KOPT-K1 (cell line): ENCODE results near the gene HAPLN2.

Experiments
- H3K27ac ChIP-seq: fragments of 200-600 bp; sonication (generic); 2 replicates; pipeline ENCODE4 v1.5.1; 2016; ENCODE audit warnings: antibody characterized with exemption, mild to moderate bottlenecking, low read depth, low read length; ENCODE audit not compliant: poor library complexity, severe bottlenecking
- H3K36me3 ChIP-seq: fragments of 200-600 bp; sonication (generic); 2 replicates; pipeline ENCODE4 v1.5.1; 2017; ENCODE audit warnings: antibody characterized with exemption, mild to moderate bottlenecking, low read length, moderate library complexity; ENCODE audit not compliant: insufficient read depth
- H3K9me3 ChIP-seq: fragments of 200-600 bp; sonication (generic); 2 replicates; pipeline ENCODE4 v1.5.1; 2017; ENCODE audit warnings: antibody characterized with exemption, low read length, mild to moderate bottlenecking; ENCODE audit not compliant: insufficient read depth, poor library complexity, severe bottlenecking

The HAPLN2 gene

DNA sequence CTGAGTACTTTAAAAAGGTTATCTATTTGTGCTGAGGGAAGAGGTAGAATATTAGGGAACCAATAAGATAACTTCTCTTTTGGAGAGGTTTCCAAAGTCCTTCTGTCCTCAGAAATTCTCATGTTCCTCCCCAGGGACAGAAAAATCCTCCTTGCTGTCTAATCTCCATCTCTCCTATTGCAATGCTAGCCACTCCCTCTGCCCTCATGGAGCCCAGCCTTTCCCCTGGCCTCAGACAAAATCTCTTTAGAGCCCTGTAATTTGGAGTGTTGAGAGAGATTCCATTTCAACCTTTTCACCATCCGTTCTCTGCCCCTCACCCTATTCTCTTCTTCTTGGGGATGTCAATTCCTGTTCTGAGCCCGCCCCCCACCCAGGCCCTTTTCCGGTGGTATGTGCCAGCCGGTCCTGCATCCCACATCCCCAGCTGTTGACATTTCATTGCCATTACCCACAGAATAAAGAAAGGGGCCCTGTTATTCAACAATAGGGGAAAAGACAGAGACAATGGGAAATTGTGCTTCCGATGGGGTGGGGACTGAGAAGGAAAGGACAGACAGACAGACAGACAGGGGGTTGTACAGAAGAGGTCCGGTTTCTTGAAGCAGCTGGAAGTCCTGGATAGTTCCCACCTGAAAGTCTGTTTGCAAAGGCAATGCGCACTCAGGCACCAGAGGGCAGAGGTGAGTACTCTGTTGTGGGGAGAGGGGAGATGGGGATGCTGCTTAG is at the start of gene HAPLN2:
Gene HAPLN2, plus strand, starts transcription at position 563 of the 729 bp plus-strand sequence. CDS start 4,076 bp downstream, outside the sequence.
- no peak within 1 kb of the TSS for H3K27ac ChIP-seq
- no peaks in the 10 kb centered on the region for H3K9me3 ChIP-seq
- no peaks in the 10 kb centered on the region for H3K36me3 ChIP-seq

DNA sequence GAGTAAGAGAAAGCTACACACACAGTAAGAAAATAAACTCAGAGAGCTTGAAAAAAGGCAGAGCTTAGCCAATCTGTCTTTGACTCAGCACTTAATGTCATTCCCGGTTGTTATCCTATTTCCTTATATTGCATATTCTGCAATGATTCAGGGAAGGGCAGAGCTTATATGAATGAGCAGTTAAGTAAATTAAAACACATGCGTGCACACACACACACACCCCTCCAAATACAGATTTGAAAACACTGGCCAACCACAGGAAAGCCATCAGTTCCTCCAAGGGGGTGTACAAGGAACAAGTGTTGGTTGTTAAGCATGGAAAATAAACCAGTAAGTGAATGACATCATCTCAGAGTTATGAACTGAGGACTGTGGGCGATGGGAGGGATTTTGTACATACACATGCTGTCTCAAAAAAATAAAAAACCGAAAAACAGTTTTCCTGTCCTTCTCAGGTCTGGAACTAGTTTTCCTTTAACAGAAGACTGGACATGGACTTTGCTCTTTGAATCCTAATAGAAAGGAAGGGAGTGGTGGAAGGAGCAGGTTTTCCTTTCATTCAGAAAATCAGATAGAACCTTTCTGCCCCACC is 47.9 kb upstream of the HAPLN2 start:
- H3K9me3 ChIP-seq, result no peaks in the 10 kb centered on the region
- peak overlapping the region; percentile 20 for H3K27ac ChIP-seq
- peaks cover 5% of the 10 kb centered on the region for H3K36me3 ChIP-seq

DNA sequence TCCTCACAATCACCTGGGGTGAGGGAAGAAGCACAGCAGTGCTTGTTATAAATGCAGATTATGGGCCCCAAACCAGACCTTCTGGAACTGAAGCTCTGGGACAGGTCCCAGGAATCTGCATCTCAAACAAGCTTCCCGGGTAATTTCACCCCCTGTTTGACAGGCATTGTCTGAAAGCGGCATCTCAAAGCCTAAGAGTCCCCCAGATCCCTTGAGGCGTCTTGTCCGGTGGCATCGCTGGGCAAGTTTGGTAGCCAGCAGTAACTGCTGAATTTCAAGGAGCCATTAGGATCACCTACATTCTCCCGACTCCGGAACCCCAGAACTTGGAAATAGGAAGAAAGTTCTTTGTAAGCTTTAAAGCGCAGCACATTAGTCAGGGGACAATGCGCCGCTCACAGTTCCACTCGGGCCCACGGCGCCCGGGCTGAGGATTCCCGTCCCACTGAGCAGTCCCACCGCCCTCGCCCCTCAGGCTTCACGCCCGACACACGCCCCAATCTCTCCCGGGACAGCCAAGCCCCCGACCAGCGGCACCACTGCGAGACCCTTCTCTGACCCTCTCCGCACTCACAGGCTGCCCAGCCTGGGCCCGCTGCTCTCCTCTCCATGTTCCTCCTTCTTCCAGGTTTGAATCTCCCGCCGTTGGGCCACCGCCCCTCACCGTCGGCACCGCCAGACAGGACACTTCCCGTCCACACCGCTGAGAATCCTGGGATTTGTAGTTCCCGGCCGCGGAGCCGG is 47.1 kb upstream of the HAPLN2 start, which contains the start of gene IQGAP3:
Gene IQGAP3, minus strand, starts transcription at position 647 of the 744 bp plus-strand sequence. Its CDS starts 36 bp downstream, at position 611.
- Histone ChIP-seq H3K27ac (peak within 1 kb of the TSS; percentile 20), H3K9me3 (no peaks in the 10 kb centered on the region), H3K36me3 (peaks cover 4% of the 10 kb centered on the region)

DNA sequence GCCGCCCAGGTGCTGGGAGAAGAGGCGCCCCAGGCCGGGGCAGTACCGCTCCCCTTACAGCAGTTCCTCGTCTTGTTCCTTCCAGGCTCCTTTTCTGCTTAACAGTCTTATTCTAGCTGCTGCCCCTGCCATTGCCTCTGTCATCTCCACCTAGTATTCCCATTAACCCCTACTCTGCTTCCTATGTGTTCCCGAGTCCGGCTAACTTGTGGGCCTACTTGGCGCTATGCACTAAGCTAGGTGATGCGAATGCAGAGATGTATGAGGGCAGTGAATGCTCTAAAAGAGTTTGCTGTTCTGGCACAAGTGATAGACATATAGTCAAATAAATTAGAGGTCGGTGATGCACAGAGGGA is 46.6 kb upstream of the HAPLN2 start:
- H3K36me3 ChIP-seq, result peaks cover under 1% of the 10 kb centered on the region
- no peaks in the 10 kb centered on the region for H3K9me3 ChIP-seq
- peak overlapping the region; percentile 20 for H3K27ac ChIP-seq

DNA sequence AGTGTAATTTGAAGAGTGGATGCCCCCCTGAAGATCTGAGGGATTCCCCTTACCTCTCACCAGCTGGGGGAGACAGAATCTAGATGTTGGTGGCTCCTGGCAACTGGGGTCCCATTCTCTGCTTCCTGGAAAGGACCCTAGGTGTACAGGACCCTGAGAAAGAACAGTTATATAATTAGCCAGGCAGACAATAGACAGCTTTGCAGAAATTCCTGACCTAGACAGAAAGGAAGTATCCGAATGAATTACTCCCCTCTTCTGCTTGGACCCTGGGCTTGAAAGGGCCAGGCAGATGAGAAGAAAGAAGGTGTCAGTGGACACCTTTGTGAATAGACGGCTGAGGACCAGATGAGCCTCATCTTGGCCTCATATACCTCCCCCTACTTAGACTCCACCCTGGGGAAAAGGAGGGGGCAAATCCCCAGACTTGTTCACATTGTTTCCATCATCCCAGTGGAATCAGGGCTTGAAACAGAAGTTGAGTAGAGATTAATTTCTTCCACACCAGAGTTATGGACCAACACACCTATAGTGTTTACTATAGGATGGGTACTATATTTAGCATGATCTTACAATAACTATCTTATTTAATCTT is 45.1 kb upstream of the HAPLN2 start:
- no peaks in the 10 kb centered on the region; the same call in 1 of the 2 replicates for H3K36me3 ChIP-seq
- no peaks in the 10 kb centered on the region for H3K9me3 ChIP-seq

DNA sequence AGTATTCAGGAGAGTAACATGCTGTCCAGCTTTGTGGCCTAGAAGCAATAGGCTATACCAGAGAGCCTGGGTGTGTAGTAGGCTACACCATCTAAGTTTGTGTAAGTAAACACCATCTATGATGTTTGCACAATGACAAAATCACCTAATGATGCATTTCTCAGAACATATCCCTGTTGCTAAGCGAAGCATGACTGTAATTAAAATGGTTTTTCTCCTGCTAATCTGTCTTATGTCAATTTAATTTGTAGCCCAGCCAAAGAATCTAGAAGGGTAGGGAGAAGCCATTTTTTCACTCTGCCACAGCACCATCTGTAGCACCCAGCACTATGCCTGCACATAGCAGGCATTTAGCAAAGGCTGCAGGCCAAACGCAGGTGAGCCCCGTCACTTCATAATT is 41.7 kb upstream of the HAPLN2 start:
- H3K36me3 ChIP-seq, result no peaks in the 10 kb centered on the region
- H3K9me3 ChIP-seq, result no peaks in the 10 kb centered on the region
- H3K27ac ChIP-seq, result no peak overlapping the region

More for the DNA sequence above, 45.1 kb upstream of the HAPLN2 start:
- no peak overlapping the region for H3K27ac ChIP-seq

DNA sequence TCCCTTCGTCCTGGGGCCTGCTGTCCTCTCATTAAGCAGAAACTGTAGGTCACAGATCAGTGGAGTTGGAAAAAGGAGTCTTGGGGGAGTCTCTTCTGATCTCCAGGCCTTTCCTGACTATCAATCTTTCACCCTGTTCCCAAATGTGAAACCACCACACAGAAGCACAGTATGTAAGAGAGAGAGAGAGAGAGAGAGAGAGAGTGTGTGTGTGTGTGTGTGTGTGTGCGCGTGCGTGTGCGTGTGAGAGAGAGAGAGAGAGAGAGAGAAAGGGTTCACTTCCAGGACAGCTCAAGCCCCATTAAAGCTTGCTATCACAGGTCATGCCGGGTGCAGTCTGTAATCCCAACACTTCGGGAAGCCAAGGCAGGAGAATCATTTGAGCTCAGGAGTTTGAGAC is 41.2 kb upstream of the HAPLN2 start:
- no peaks in the 10 kb centered on the region for H3K9me3 ChIP-seq
- no peaks in the 10 kb centered on the region for H3K36me3 ChIP-seq
- H3K27ac ChIP-seq, result no peak overlapping the region

DNA sequence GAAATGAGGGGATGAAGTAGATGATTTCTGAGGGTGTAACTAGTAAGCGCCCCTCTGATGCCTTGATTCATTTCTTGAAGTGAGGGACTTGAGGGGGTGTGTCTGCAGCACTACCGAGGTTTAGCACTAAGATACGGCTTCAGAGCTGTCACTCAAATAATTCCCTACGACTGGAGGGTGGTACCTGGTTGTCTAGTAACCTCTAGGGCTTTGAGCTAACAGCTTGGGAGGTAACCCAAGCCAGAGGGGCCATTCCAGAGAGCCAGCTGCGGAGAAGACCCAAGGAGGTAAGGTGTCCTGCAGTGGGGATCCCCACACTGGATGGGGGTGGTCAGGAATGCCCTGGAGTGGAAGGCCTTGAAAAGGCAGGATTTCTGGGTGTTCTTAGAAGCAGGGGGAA is 39.7 kb upstream of the HAPLN2 start, which contains the start of gene TTC24:
Gene TTC24, plus strand, starts transcription at position 252 of the 400 bp plus-strand sequence. CDS start 1,642 bp downstream, outside the sequence.
- H3K9me3 ChIP-seq, result no peaks in the 10 kb centered on the region
- peaks cover 2% of the 10 kb centered on the region; the same call in 1 of the 2 replicates for H3K36me3 ChIP-seq
- H3K27ac ChIP-seq, result no peak within 1 kb of the TSS

DNA sequence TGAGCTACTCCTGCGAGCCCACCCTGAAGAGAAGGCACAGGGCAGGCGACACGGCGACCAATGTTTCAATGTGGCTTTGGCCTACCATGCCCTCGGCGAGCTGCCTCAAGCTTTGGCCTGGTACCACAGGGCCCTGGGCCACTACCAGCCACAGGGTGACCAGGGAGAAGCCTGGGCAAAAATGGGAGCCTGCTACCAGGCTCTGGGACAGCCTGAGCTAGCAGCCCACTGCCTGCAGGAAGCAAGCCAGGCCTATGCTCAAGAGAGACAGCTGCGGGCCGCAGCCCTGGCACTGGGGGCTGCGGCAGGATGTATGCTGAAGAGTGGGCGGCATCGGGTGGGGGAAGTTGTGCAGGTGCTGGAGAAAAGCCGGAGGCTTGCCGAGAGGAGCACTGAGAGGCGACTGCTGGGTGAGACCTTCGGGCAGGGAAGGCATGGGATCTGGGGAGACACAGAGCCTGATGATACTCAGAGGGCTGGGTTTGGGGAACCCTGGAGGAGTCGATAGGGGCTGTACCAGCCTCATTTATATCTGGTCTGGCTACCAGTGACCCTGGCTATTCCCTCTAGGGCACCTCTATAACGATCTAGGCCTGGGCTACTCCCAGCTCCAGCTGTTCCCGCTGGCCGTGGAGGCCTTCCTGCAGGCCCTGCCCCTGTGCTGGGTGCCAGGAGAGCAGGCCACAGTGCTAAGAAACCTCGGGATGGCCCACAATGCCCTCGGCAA is 37.4 kb upstream of the HAPLN2 start:
- H3K36me3 ChIP-seq, result peaks cover 25% of the 10 kb centered on the region
- peak overlapping the region; percentile 94 for H3K27ac ChIP-seq
- H3K9me3 ChIP-seq, result no peaks in the 10 kb centered on the region

DNA sequence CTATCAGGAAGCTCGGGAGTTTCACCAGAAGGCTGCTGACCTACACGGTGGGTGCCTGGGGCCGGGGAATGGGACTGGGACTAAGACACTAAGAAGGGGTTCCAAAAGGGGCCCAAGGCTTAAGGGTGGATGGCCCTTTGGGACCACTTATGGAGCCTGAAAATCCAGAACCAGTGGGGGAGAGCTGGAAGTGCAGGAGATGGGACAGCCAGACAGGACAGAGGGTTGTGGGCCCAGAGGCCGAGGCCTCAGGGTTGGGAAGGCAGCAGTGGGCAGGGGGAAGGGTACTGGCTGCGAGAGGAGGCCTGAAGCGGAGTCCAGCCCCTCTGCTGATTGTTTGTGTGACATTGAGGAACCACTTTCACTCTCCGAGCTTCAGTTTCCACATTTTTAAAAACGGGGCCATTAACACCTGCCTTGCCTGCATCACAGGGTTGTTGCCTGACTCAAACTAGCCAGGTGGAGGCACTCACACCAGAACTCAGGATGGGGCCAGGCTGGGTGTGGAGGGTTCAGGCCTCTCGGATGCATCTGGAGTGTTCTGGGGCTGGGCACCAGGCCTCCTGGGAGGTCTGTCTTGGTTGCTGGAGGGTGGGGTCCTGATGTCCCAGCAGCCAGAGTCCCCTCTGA is 36.7 kb upstream of the HAPLN2 start:
- Histone ChIP-seq H3K36me3 (peaks cover 29% of the 10 kb centered on the region), H3K9me3 (no peaks in the 10 kb centered on the region), H3K27ac (peak overlapping the region; percentile 94)

DNA sequence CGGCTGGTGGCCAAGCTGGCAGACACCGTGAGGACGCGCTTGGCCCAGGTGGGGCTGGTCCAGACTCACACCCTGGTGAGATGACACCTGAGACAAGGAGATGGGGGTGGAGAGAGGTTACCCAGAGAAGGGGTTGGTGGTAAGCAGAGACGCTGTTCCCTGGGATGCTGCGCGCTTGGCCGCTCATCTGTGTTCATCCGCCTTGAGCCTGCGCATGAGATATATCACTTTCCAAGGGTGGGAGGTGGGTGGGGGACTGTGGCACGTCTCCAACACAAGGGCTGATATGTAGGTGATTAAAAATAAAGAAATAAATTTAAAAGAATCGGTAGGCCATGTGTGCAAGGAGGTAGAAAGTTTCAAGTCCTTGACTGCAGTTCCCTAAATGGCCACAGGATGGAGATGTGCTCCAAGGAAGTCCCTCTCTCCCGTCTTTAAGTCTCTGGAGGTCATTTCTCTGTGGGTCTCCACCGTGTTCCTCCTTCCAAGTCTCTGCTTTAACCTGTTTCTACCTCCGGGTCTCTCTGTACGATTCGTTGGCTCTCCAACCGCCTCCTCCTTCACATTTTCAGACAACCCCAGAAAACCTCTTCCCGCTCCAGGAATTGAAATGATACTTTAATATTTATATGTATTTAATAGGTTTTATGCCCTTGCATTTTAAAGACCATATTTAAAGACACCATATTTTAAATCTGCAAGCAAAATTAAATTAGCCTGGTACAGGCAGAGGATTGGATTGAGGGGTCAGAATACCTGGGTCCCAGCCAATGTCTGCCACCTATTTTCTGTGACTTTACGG is 35.2 kb upstream of the HAPLN2 start:
- H3K27ac ChIP-seq, result peak overlapping the region; percentile 94
- no peaks in the 10 kb centered on the region for H3K9me3 ChIP-seq
- peaks cover 29% of the 10 kb centered on the region for H3K36me3 ChIP-seq

DNA sequence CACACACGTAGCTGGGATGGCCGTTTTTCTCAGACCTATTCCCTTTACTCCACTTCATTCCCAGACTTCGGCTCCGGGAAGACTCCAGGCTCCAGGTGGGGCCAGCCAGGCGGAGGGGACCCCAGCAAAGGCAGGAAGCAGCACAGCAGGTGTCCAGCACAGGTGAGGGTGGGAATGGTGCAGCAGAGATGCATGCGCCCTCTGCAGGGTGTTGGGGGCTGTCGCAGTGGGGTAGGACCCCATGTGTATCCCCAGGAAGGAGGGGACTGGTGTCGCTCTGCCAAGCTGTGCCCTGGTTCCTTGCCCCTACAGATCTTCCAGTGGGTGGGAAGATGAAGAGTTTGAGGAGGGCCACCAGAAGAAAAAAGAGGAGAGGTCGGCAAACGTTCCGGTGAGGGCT is 34.4 kb upstream of the HAPLN2 start:
- Histone ChIP-seq H3K27ac (no peak overlapping the region), H3K9me3 (no peaks in the 10 kb centered on the region), H3K36me3 (peaks cover 29% of the 10 kb centered on the region)

DNA sequence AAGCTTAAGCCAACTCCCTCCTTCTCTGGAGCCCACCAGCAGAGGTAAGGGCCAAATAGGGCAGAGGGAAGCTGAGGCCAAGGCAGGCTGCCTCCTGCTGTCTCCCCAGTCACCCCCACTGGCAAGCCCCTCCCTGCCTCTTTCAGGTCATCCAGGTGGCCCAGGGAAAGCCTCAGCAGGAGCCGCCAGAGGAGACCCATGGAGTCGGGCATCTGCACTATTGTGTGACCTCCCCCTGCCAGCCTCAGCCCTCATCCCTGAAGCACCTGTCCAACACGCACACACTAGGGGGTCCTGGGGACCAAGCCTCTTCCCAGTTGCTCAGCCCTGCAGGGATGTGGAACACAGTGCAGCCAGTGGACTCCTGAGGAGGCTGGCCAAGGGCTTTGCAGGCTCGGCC is 32.9 kb upstream of the HAPLN2 start:
- no peak overlapping the region for H3K27ac ChIP-seq
- no peaks in the 10 kb centered on the region for H3K9me3 ChIP-seq
- peaks cover 29% of the 10 kb centered on the region for H3K36me3 ChIP-seq
